GDM1 (cell line): Measurements from ENCODE around the gene PSEN1.

Source experiments
- DNase-seq: peaks from one replicate; lab custom pipeline; 2025; lab: John Stamatoyannopoulos, UW

PSEN1 gene

DNA sequence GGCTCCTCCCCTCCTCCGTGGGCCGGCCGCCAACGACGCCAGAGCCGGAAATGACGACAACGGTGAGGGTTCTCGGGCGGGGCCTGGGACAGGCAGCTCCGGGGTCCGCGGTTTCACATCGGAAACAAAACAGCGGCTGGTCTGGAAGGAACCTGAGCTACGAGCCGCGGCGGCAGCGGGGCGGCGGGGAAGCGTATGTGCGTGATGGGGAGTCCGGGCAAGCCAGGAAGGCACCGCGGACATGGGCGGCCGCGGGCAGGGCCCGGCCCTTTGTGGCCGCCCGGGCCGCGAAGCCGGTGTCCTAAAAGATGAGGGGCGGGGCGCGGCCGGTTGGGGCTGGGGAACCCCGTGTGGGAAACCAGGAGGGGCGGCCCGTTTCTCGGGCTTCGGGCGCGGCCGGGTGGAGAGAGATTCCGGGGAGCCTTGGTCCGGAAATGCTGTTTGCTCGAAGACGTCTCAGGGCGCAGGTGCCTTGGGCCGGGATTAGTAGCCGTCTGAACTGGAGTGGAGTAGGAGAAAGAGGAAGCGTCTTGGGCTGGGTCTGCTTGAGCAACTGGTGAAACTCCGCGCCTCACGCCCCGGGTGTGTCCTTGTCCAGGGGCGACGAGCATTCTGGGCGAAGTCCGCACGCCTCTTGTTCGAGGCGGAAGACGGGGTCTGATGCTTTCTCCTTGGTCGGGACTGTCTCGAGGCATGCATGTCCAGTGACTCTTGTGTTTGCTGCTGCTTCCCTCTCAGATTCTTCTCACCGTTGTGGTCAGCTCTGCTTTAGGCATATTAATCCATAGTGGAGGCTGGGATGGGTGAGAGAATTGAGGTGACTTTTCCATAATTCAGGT is at the start of gene PSEN1:
Gene PSEN1, plus strand, starts transcription at position 121 of the 839 bp plus-strand sequence. CDS start 11,513 bp downstream, outside the sequence.
- peak; percentile 89 for DNase-seq

DNA sequence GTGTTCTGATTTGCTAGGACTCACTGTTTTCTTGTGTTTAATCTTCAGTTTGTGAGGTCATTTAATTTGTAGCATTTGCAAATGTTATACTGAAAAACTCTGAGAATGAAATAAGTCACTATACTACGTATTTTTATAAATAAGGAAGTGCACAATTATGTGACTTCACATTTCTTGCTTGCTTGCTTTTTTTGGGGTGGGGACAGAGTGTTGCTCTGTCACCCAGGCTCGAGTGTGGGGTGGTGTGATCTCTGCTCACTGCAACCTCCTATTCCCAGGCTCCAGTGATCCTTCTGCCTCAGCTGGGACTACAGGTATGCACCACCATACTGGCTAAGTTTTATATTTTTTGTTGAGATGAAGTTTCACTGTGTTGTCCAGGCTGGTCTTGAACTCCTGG is 45.3 kb upstream of the PSEN1 start:
- DNase-seq: no peak

- no peak for DNase-seq
Observed at GRCh38 chr14:73097421-73097820, 38.9 kb upstream of the PSEN1 start.

DNA sequence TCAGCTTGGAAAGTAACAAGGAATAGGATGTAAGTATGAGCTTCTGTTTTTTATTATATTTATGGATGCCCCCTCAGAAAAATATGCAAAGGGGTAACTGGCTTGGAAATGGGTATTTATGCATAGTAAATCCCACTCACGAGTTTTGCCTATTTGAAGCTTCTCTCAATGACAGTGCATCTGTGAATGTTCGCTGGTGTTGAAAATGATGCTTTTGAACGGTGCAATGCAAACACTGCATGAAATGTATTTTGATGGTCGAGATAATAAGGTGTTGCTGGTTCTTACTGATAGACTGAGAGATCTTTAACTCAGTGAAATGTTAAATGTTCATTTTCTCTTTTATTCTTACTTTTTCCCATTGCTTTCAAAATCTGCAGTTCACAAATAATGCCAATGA is 36.0 kb upstream of the PSEN1 start:
- no peak for DNase-seq

DNA sequence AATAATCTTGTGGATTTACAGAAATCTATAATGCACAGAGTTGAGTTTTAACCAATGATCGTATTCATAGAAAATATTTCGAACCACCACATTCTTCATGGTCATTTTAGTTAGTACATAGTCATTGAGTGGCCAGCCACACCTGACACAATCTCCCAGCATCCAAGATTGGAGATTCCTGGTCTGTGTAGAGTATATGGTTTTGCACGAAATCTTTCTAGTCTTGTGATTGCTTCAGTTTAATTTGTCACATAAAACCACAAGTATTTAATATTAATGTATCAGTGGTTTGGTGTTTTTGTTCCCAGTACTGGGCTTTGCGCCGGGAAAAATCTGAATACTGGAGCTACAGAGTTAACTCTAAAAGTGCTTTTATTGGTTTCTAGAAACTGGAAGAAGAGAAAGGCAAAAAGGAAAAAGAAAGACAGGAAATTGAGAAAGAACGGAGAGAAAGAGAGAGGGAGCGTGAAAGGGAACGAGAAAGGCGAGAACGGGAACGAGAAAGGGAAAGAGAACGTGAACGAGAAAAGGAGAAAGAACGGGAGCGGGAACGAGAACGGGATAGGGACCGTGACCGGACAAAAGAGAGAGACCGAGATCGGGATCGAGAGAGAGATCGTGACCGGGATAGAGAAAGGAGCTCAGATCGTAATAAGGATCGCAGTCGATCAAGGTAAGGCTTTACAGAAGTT is 33.4 kb upstream of the PSEN1 start:
- no peak for DNase-seq

DNA sequence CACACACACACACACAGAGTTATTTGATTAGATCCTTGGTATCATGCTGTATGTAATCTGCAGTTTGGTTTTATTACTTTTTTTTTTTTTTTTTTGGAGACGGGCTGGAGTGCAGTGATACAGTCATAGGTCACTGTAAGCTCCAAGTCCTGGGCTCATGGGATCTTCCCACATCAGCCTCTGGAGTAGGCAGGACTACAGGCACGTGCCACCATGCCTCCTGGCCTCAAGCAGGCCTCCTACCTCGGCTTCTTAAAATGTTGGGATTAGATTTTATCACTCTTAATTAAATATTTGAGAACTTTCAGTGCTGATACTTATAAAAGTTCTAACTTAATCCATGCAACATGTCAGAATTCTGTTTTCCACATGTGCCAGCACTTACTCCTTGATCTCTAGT is 31.3 kb upstream of the PSEN1 start:
- DNase-seq: no peak

GRCh38 chr14:73105727-73106126 is 30.6 kb upstream of the PSEN1 start:
- no peak for DNase-seq

- DNase-seq: no peak
Observed at GRCh38 chr14:73116079-73116665, 20.1 kb upstream of the PSEN1 start.

GRCh38 chr14:73124180-73124894 is 12.0 kb upstream of the PSEN1 start:
- DNase-seq: no peak

- no peak for DNase-seq
Observed at GRCh38 chr14:73125169-73125588, 11.1 kb upstream of the PSEN1 start.

GRCh38 chr14:73125746-73126145 is 10.6 kb upstream of the PSEN1 start:
- no peak for DNase-seq

DNA sequence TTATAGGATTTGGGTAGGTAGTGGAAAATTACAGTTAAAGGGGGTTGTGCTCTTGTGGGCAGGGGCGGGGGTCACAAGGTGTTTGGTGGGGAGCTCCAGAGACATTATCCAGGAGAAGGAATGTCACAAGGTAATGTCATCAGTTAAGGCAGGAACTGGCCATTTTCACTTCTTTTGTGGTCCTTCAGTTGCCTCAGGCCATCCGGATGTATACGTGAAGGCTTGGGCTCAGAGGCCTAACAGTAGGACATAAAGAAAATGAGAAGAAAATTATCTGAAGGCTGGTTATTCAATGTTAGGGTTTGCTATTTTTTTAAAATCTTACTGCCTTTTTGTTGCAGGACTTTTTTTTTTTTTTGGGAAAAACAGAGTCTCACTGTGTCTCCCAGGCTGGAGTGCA is 2.5 kb upstream of the PSEN1 start:
- no peak for DNase-seq

- DNase-seq: no peak
Observed at GRCh38 chr14:73136085-73136386, 271 bp upstream of the PSEN1 start.

DNA sequence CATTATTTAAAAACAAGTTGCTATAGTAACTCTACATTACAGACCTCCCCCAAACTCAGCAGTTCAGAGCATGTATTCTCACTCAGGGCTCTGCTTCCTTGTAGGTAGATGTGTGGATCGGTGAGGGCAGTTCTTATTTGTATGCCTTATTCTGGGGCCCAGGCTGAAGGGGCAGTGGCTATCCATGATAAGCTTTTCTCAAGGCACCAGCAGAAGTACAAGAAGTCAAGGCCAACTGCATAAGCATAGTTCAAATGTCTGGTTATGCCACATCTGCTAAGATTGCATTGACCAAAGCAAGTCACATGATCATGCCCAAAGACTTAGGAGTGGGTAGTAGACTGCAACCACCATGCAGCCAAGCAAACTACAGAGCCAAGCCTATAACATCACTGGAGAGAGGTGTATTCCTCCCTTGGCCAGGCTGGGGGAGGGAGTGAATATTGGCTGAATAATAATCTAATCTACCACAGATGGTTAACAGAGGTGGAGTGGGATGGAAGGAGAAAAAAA is 4.6 kb downstream of the PSEN1 start:
- no peak for DNase-seq

DNA sequence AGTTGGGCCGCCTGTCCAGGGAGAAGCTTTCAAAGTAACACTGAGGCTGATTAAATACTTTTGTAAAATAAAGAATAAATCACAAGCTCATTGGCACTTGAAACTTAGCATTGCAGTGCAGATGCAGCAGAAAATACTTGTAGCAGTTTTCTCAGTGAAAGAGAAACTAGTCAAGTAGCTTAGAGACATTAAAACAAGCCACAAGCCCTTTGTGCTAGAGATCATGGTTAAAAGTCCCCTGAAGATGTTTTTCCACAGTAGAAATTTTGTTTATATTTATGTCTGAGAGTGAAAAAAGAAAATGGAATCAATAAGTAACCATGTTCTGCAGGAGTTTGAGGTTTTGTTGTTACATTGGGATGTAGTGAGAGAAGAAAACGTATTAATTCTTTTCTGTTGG is 5.9 kb downstream of the PSEN1 start:
- no peak for DNase-seq

- DNase-seq: no peak
Observed at GRCh38 chr14:73143003-73143402, 6.7 kb downstream of the PSEN1 start.

GRCh38 chr14:73143617-73144016 is 7.3 kb downstream of the PSEN1 start:
- no peak for DNase-seq

DNA sequence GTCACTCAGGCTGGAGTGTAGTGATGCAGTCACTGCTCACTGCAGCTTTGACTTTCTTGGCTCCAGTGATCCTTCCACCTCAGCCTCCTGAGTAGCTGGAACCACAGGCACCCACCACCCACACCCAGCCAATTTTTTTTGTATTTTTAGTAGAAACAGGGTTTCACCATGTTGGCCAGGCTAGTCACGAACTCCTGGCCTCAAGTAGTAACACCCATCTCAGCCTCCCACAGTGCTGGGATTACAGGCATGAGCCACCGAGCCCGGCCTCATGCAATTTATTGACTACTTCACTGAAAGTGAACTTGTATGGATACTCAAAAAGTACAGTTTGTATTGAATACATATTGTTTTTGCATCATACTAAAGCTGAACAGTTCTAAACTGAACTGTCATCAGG is 9.1 kb downstream of the PSEN1 start:
- no peak for DNase-seq

- no peak for DNase-seq
Observed at GRCh38 chr14:73146111-73146510, 9.8 kb downstream of the PSEN1 start.

- DNase-seq: no peak
Observed at GRCh38 chr14:73149753-73150152, 13.4 kb downstream of the PSEN1 start.

DNA sequence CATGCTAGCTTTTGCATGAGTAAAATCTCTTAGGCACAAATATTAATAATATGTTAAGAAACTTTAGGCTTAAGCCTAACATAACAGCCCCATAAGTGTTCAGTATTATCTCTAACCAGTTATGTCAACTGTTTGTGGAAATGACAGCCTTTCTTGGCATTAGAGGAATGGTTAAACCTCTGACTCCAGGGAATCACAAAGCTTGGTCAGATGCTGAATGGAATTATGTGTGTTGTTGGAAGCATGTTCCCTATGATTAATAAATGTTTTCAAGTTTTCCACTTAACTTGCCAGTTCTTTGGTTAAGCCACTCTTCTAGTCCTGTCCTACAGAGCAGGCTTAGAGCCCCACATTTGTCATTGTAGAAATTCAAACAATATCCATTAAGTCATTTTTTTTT is 17.0 kb downstream of the PSEN1 start:
- DNase-seq: no peak

DNA sequence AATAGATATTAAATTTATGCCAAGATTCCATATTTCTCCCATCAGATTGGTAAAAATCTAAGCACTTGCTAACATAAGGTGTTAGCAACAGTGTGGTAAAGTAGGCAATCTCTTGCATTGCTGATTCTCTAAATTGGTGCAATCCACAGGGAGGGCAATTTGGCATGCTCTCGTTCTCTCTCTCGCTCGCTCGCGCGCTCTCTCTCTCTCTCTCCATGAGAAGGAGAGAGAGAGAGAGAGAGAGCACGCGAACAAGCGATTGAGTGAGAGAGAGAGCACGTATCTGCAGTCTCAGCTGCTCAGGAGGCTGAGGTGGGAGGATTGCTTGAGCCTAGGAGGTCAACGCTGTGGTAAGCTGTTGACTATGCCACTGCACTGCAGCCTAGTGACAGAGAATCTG is 25.9 kb downstream of the PSEN1 start:
- DNase-seq: no peak
